Non-pigmented ciliary epithelial cell (primary cell): Measurements from ENCODE around the gene MLN.
"Not testable (repeated sequence)": the region's sequence is repeated elsewhere in the genome, so short reads cannot be mapped to it uniquely, and the experiment has no call there.

Source experiments
- DNase-seq: peaks from one replicate; pipeline ENCODE4 v3.0.0-alpha.2; 2010; ENCODE audit warnings: low read depth

Gene MLN

GRCh38 chr6:33834401-33835392 lies 30.9 kb upstream of the MLN start:
- DNase-seq = no peak

DNA sequence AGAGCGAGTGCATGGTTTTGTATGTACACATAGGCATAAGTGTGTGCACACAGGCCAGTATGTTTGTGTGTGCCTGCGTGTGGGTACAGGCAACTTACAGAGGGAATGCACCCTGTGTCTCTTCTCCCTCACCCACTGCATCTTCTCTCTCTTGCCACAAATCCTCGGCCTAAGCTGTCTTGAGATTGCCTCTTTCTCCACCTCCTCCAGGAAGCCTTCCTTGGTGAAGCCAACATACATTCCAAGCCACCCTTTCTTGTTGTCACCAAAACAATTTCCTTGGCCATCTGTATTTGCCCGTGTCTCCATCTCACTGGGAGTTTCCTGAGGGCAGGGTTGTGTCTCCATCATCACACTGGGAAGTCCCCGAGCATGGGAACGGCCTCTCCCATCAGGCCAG lies 29.8 kb upstream of the MLN start:
- no peak for DNase-seq

GRCh38 chr6:33832831-33833230 lies 29.0 kb upstream of the MLN start:
- not testable (repeated sequence) for DNase-seq

- DNase-seq = not testable (repeated sequence)
Measured at GRCh38 chr6:33831725-33832124, 27.9 kb upstream of the MLN start.

- DNase-seq = no peak
Measured at GRCh38 chr6:33830635-33831240, 26.9 kb upstream of the MLN start.

DNA sequence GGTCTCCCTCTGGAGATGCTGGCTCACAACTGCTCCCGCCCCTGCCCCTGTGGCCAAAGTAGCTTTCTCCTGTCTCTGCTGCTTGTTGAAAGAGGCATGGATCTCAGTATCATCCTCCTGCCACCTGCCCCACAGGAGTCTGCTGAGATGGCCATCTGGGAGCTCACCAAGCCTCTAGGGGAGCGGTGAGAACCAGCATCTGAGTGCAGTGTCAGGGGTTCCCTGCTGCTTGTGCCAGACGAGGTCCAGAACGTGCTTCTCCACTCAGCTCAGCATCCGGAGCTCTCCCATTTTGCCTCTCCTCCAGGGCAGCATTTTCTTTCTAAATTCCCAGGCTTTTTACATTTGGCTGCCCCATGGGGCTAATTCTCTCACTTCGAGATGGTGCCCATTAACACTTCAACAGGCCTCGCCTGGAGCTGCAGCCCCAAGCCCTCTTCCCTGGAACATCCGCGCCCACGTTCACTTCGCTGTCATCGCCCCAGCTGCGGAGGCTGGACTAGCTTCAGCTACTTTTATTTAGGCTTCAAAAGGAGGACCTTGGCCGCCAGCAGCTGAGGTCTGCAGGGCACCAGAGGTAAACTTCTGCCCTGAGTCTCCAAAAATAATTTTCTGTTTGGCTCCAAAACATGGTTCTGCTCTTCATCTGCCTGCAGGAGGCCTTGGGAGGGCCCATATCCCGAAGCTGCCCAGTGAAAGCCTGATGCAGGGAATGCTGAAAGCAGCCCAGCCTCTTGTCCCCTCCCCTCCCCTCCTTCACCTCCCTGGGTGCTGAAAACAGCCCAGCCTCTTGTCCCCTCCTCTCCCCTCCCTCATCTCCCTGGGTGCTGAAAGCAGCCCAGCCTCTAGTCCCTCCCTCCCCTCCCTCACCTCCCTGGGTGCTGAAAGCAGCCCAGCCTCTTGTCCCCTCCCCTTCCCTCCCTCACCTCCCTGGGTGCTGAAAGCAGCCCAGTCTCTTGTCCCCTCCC lies 25.2 kb upstream of the MLN start:
- no peak for DNase-seq

DNA sequence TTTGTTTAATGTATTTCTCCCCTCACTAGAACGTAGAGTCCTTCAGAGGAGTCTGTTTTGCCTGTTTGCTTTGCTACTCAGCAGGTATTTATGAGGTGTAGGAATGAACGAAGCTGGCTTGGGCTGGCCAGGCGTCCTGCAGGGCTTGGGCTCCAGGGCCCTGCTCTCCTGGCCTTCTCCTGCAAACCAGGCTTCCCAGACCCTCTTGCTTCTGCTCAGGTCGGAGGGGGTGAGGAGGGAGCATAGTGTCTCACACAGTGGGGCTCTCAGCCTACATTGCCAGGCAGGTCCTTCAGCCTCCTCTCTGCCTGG lies 24.6 kb upstream of the MLN start:
- no peak for DNase-seq

- DNase-seq = no peak
Measured at GRCh38 chr6:33827546-33828451, 24.0 kb upstream of the MLN start.

GRCh38 chr6:33826537-33826936 lies 22.7 kb upstream of the MLN start:
- no peak for DNase-seq

- DNase-seq = no peak
Measured at GRCh38 chr6:33824461-33825154, 20.8 kb upstream of the MLN start.

DNA sequence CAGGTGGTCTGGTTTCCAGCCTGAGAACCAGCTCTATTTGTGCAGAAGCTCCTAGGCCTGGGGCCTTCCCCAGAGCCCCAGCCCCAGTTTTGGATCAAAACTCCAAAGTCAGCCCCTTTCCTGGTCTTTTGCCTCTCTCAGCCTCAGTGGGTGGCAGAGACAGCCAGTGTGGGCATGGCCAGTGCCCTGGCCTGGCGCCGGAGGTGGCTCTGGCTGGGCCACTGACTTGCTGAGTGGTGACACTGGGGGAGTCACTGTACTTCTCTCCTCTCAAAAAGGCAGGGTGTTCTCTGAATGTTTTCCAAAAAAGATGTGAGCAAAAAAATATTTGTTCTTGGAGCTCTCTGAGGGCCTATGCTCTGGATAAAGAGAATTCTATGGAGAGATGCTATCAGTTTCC lies 20.0 kb upstream of the MLN start:
- no peak for DNase-seq

GRCh38 chr6:33822575-33823395 lies 19.0 kb upstream of the MLN start:
- no peak for DNase-seq

DNA sequence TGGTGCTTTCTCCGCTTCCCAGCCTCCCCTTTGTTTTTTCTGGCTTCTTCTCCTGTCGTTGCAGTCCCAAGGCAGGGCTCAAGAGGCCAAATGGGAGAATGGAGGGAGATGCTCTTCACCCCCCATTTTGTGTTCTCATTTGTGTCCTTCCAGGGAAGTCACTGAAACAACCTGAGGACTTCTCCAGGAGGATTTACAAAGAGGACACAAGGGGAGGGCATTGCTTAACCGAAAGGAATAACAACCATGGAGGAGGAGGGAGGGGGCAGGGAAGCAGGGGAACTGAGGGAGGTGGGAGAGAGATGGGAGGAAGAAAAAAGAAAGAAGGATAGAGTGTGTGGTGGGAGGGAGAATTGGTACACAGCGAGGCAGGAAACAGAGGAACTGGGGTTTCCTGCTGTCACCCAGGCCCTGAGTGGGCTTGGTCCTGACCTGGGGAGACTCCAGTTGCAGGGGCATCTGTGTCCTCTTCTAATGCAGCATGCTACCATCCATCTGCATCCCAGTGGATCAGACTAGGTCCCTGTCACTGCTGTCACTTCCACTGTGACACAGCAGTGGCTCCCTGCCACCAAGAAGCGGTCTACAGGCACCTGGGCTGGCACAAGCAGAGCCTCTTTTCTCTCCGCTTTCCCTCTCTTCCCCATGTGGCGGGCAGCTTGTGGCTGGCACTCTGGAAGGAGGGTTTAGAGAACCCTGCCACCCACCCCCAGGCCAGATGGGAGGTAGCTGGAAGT lies 17.1 kb upstream of the MLN start:
- DNase-seq = no peak

- DNase-seq = no peak
Measured at GRCh38 chr6:33820243-33820642, 16.4 kb upstream of the MLN start.

- DNase-seq = no peak
Measured at GRCh38 chr6:33819021-33819420, 15.2 kb upstream of the MLN start.

DNA sequence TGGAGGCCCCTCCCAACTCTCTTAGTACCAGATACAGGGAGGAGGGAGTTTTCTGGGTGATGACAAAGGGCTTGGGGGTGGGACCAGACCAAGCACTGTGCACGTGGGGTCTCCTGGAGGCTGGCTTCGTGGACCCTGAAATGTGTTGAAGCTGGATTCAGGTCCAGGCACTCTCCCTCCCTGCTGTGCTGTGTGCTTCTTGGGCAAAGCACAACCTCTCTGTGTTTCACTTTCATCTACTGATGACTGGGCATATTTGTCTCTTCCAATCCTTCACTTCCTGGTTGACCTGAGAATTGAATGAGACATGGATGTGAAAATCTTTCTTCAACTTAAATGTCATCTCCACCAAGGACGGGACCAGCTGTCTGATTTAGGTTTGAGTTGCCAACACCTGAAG lies 14.5 kb upstream of the MLN start:
- no peak for DNase-seq

DNA sequence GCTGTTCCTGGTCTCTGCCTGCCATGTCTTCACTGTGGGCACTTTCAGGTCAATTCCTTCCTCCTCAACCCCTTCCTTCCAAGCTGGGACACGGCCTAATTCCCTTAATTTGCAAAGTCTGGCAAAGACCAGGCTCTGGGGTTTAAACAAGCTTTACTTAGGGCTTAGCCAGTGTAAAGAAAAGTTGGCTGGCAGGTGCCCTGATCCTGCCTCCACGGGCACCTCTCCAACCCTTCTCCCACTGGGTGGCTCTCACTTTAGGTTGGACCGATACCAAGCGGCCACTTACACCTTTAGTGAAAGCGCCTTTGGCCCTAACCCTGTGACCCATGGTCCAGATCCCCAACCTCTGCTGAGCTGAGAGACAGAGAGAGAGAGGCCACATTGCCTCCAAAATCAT lies 13.7 kb upstream of the MLN start:
- DNase-seq = no peak

DNA sequence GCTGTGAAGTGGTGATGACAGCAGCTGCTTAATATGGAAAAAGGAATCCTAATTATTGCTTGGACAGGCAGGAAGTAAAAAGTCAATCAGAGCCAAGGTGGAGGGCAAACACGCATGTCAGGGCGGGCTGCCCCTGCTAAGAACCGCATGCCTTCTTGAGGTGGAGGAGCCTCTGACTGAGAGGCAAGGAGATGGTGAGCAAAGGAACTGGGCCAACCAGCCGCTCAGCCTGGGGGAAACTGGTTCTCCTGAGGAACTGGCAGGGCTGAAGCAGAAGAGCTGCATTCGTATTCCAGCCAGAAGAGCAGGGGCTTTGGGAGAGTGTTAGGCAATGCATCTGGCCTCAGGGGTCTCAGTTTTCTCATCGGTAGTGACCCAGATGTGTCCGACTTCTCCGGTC lies 13.1 kb upstream of the MLN start:
- DNase-seq = no peak

- DNase-seq = no peak
Measured at GRCh38 chr6:33815854-33816253, 12.1 kb upstream of the MLN start.
